Measurements from ENCODE around the gene MTMR10. TPM values are rescaled to one million over a fixed set of nuclear protein-coding genes. Genes with fewer than 3 reads are reported as not detected.

Gene MTMR10
- polyA plus RNA-seq (ENCODE audit: insufficient read length in 3 of 3), result 10 to 100 TPM; 45.5 to 72.1 (median 55.1) TPM
- long read RNA-seq, donor 1, full-length matches to known transcripts, result 3 of 3 reads
- long read RNA-seq, donor 1, partial matches to known transcripts, result 0 of 3 reads
- long read RNA-seq, donor 1, other reads (novel, unspliced or antisense), result 0 of 3 reads
- long read RNA-seq, donor 2, result 0 reads
- long read RNA-seq, donor 3, full-length matches to known transcripts, result 4 of 4 reads
- long read RNA-seq, donor 3, partial matches to known transcripts, result 0 of 4 reads
- long read RNA-seq, donor 3, other reads (novel, unspliced or antisense), result 0 of 4 reads
- long read RNA-seq, donor 4, full-length matches to known transcripts, result 1 of 1 reads
- long read RNA-seq, donor 4, partial matches to known transcripts, result 0 of 1 reads
- long read RNA-seq, donor 4, other reads (novel, unspliced or antisense), result 0 of 1 reads
- long read RNA-seq, donor 5, result 0 reads
- long read RNA-seq, donor 6, full-length matches to known transcripts, result 6 of 6 reads
- long read RNA-seq, donor 6, partial matches to known transcripts, result 0 of 6 reads
- long read RNA-seq, donor 6, other reads (novel, unspliced or antisense), result 0 of 6 reads
- long read RNA-seq, donor 7, full-length matches to known transcripts, result 4 of 11 reads
- long read RNA-seq, donor 7, partial matches to known transcripts, result 7 of 11 reads
- long read RNA-seq, donor 7, other reads (novel, unspliced or antisense), result 0 of 11 reads
- long read RNA-seq, donor 8, result 0 reads
- long read RNA-seq, donor 9, full-length matches to known transcripts, result 3 of 31 reads
- long read RNA-seq, donor 9, partial matches to known transcripts, result 28 of 31 reads
- long read RNA-seq, donor 9, other reads (novel, unspliced or antisense), result 0 of 31 reads
- long read RNA-seq, donor 10, full-length matches to known transcripts, result 2 of 2 reads
- long read RNA-seq, donor 10, partial matches to known transcripts, result 0 of 2 reads
- long read RNA-seq, donor 10, other reads (novel, unspliced or antisense), result 0 of 2 reads
- long read RNA-seq, donor 11, full-length matches to known transcripts, result 1 of 1 reads
- long read RNA-seq, donor 11, partial matches to known transcripts, result 0 of 1 reads
- long read RNA-seq, donor 11, other reads (novel, unspliced or antisense), result 0 of 1 reads
- long read RNA-seq, donor 12, full-length matches to known transcripts, result 3 of 3 reads
- long read RNA-seq, donor 12, partial matches to known transcripts, result 0 of 3 reads
- long read RNA-seq, donor 12, other reads (novel, unspliced or antisense), result 0 of 3 reads
- long read RNA-seq, donor 13, result 0 reads
- long read RNA-seq, donor 14, full-length matches to known transcripts, result 1 of 1 reads
- long read RNA-seq, donor 14, partial matches to known transcripts, result 0 of 1 reads
- long read RNA-seq, donor 14, other reads (novel, unspliced or antisense), result 0 of 1 reads
- long read RNA-seq, donor 15, full-length matches to known transcripts, result 1 of 1 reads
- long read RNA-seq, donor 15, partial matches to known transcripts, result 0 of 1 reads
- long read RNA-seq, donor 15, other reads (novel, unspliced or antisense), result 0 of 1 reads
- long read RNA-seq, donor 16, full-length matches to known transcripts, result 11 of 48 reads
- long read RNA-seq, donor 16, partial matches to known transcripts, result 37 of 48 reads
- long read RNA-seq, donor 16, other reads (novel, unspliced or antisense), result 0 of 48 reads

- DNase-seq (ENCODE audit: extremely low read depth in 1 of 11, low read depth in 9 of 11, low spot score in 4 of 11), result peak in 7 of 11 donors; percentile 57 to 76 (median 68)
These were observed at the start of gene MTMR10 for GRCh38 chr15:30991255-30992235. TSS of gene MTMR10 (minus strand) at chr15:30991628. CDS start at chr15:30991506, 122 bp downstream.

DNA sequence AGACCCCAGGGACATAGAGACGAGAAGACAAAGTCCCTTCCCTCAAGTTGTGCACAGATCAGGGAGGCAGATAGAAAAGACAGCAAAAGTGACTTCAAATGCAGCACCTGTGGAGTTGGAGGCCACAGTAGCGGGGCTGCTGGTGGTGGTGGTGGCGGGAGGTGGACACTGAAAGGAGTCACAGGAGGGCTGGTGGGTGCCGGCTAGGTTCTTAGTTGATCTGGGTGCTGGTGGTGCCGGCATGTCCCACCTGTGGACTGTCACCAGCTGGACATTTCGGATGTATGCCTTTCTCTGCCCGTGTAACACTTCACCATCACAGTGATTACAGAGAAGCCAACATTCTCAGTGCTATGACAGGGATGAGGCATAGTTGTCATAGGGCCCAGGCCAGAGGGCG is 49.2 kb upstream of the MTMR10 start:
- DNase-seq (ENCODE audit: extremely low read depth in 1 of 11, low read depth in 9 of 11, low spot score in 4 of 11), result no peak

DNA sequence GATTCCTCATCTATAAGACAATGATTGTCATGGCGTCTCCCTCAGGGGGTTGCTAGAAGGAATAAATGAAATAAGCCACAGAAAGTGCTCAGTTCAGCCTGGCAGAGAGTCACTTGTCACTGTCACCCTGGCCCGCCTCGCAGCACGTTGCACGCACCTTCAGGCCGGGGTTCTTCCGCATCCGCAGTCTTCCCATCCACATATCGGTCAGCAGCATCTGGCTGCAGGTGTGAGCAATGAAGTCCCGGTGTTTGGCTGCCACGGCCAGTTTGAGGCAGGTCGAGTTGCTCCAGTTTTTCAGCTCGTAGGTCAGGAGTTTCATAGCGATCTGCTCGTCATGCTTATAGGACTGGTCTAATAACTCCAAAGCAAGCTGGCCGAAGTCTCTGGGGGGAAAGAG is 48.5 kb upstream of the MTMR10 start:
- no peak for DNase-seq (ENCODE audit: extremely low read depth in 1 of 11, low read depth in 9 of 11, low spot score in 4 of 11)

DNA sequence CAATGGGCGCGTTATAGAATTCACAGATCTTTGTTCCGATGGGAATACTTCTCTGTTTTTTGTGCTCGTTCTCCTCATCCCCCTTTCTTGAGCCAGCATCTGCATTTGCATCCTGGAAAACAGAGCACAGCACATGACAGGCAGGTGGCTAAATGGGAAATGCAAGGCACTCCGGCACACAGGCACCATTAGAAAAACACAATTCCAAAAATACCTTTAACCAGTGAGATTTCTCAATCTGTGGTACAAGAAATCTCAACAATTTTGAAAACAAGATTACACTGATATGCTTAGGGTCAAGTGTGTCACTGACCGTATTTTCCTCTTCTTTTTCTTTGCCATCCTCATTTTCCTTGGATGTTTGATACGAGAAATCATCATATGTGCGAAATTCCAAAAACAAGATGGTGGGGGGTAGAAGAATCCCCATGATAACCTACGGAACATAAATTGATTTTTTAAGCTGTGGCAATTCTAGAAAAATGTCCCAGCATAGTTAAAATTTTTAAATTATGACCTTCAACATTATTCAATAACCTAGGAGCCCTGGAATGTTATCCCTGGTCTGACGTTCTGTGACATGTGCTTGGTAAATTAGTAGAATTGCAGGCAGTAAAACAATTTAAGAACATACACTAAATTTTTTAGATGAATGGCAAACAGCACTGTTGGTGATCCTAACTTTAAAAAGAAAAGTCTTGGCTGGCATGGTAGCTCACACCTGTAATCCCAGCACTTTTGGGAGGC is 46.5 kb upstream of the MTMR10 start:
- no peak for DNase-seq (ENCODE audit: extremely low read depth in 1 of 11, low read depth in 9 of 11, low spot score in 4 of 11)

DNA sequence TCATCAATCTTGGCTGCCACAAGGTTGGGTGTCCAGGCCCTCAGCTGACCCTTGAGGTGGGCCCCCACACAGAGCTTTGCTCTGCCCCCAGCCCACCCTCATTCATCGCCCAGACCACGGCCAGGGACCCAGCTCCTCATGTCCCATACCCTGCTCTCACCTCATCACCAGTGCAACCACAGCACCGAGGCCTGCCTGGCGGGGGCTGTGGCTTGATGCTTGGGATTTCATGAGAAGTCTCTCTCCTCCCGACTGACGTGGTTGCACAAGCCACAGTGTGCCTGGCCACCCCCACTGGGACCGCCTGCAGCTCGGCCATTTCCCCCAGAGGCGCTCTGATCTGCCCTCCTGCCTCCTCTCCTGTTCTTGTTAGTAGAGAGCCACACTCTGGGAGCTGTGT is 45.4 kb upstream of the MTMR10 start:
- DNase-seq (ENCODE audit: extremely low read depth in 1 of 11, low read depth in 9 of 11, low spot score in 4 of 11), result no peak

DNA sequence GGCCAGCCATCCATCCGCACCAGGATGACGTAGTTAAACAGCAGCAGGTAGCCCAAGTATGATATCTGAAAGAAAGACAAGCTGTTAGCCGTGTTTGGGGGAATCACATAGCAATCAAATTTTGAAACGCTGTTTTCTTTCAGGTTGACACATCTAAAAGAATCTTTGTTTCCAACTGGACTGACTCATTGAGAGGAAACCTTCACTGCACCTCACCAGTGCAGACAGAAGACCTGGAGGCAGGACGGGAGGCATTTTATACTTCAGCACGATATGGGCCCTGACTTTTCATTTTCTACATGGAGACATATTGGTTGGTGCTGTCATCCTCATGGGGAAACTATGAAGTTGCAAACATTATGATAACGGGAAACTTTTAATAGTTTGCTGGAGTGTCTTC is 44.2 kb upstream of the MTMR10 start:
- DNase-seq (ENCODE audit: extremely low read depth in 1 of 11, low read depth in 9 of 11, low spot score in 4 of 11), result no peak

- DNase-seq (ENCODE audit: extremely low read depth in 1 of 11, low read depth in 9 of 11, low spot score in 4 of 11), result no peak
These were observed 42.7 kb upstream of the MTMR10 start for GRCh38 chr15:31034152-31034551.

GRCh38 chr15:31032961-31033371 is 41.5 kb upstream of the MTMR10 start:
- DNase-seq (ENCODE audit: extremely low read depth in 1 of 11, low read depth in 9 of 11, low spot score in 4 of 11), result peak in 4 of 11 donors; percentile 35 to 55 (median 51)

DNA sequence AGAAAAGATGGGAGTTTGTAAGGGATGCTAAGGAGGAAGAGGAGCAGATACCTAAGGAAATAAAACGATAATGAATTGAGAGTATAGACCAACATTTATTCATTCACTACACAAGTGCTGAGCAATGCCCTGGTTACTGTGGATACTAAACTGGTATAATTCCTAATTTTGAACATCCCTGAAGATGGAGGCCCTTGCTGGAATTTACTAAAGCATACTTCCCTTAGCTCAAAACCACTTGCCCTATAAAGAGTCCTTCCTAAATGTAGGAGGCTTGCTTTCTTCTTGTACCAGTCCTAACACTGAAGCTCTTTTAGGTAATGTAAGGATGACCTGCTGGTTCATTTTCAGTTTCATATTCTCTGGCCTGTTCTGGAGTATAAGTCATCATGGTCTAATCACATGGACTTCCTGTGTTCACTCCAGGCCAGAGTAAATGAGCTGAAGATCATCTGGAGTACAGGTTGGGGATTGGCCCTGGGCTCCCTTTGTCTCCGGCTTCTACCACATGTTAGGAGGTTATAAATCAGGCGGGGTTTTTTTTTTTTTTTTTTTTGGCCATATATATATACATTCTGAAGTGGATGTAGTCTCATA is 40.1 kb upstream of the MTMR10 start:
- DNase-seq (ENCODE audit: extremely low read depth in 1 of 11, low read depth in 9 of 11, low spot score in 4 of 11), result no peak

GRCh38 chr15:31027910-31028578 is 36.6 kb upstream of the MTMR10 start:
- no peak for DNase-seq (ENCODE audit: extremely low read depth in 1 of 11, low read depth in 9 of 11, low spot score in 4 of 11)

DNA sequence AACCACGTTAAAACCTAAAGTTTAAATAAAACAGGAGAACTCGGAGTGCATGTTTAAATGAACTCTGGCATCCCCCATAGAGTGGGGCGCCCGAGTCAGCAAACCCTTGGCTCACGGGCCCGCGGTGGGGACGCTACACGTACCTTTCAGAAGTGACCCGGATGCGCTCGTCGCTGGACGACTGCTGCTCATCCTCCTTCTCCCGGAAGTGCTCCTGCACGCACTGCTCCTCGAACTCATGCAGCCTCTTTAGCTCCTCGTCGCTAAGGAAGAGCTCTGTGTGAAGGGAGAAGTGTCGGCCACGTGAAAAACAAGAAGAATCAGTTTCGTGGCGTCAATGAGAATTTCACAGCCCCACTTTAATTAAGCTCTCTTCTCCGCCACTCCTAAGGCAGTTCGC is 34.6 kb upstream of the MTMR10 start:
- DNase-seq (ENCODE audit: extremely low read depth in 1 of 11, low read depth in 9 of 11, low spot score in 4 of 11), result no peak

- DNase-seq (ENCODE audit: extremely low read depth in 1 of 11, low read depth in 9 of 11, low spot score in 4 of 11), result no peak
These were observed 33.6 kb upstream of the MTMR10 start for GRCh38 chr15:31024979-31025378.

DNA sequence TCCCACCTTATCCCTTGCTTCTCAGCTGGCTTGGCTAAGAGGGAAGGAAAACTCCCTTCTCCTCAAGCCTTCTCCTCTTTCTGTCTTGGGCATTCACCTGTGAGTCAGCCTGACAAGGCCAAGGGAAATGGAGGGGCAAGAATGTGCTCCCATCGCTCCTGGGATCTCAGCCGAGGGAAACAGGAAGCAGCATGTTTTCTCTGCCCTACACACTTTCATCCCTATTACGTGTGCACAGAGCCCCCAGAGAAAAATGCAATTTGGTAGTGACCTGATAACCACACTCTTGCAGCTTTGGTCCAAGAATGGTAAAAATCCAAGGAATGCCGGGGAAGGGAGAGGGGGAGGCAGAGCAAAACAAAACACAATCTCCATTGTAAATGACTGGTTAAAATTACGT is 32.9 kb upstream of the MTMR10 start:
- peak in 8 of 11 donors; percentile 40 to 83 (median 58) for DNase-seq (ENCODE audit: extremely low read depth in 1 of 11, low read depth in 9 of 11, low spot score in 4 of 11)

GRCh38 chr15:31023841-31024240 is 32.4 kb upstream of the MTMR10 start:
- DNase-seq (ENCODE audit: extremely low read depth in 1 of 11, low read depth in 9 of 11, low spot score in 4 of 11), result no peak

DNA sequence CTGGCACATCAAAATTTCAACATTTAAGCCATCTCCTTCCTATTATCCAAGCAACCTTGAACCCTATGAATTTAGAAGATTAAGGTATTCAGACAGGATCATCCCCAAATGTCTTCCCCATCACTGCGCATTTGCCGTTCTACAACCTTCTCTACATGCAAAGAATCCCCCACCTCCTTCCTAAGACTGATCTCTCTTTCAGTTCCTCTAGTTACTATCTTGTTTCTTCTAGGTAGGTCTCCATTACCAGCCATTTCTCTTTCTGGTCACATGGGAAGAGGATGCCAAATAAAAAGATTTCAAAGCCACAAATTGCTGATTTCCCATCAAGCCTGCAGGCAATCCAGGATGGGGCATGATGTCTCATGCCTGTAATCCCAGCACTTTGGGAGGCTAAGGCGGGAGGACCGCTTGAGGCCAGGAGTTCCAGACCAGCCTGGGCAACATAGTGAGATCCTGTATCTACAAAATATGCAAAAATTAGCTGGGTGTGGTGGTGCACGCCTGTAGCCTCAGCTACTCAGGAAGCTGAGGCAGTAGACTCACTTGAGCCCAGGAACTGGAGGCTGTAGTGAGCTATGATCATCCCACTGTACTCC is 29.7 kb upstream of the MTMR10 start:
- DNase-seq (ENCODE audit: extremely low read depth in 1 of 11, low read depth in 9 of 11, low spot score in 4 of 11), result no peak
